Measurements from ENCODE around the gene ANKRD9.
"Not testable (repeated sequence)": the region's sequence is repeated elsewhere in the genome, so short reads cannot be mapped to it uniquely, and the experiment has no call there.

Gene ANKRD9

GRCh38 chr14:102537981-102538601 is 28.5 kb upstream of the ANKRD9 start:
- DNase-seq = no peak

DNA sequence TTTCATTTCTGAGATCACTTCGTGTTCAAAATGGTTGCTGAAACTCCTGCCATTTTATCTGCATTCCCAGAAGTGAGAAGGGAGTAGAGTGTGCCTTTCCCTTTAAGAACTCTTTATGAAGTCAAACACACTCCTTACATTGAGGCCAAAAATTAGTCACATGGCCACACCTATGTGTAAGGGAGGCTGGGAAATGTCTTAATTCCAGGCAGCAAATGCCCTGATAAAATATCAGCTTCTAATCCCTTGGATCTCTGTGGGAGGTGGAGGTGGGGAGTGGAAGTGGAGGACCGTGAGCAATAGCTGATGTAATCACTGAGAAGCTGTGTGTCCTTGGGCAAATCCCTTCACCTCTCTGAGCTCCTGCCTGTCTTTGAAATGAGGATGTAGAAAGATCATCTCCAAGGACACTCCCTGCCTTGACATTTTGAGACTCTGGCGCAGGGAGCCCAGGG is 22.7 kb upstream of the ANKRD9 start:
- DNase-seq = no peak

- DNase-seq = no peak
Observed at GRCh38 chr14:102530828-102531478, 21.4 kb upstream of the ANKRD9 start.

DNA sequence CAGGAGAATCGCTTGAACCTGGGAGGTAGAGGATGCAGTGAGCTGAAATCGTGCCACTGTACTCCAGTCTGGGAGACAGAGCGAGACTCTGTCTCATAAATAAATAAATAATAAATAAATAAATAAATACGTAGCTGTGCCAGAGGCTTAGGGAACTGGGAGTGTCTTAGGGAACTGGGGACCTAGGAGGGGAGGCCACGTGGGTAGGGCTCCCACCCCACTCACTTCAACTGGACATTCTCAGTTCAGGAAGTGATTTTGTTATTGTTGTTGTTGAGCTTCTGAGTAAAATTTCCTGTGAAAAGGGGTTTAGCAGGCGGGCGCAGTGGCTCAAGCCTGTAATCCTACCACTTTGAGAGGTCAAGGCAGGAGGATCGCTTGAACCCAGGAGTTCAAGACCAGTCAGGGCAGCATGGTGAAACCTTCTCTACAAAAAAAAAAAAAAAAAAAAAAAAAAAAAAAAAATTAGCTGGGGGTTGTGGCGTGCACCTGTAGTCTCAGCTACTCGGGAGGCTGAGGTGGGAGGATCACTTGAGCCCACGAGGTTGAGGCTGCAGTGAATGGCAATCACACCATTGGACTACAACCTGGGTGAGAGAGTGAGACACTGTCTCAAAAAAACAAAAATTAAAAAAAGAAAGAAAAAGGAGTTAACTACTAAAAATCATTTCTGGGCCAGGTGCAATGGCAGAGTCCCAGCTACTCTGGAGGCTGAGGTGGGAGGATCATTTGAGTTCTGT is 19.0 kb upstream of the ANKRD9 start:
- no peak for DNase-seq

GRCh38 chr14:102525929-102526497 is 16.4 kb upstream of the ANKRD9 start:
- DNase-seq = no peak

GRCh38 chr14:102525219-102525928 is 15.8 kb upstream of the ANKRD9 start:
- DNase-seq = peak; percentile 66

GRCh38 chr14:102524451-102525218 is 15.1 kb upstream of the ANKRD9 start:
- DNase-seq = peak; percentile 99

GRCh38 chr14:102523569-102524450 is 14.2 kb upstream of the ANKRD9 start:
- peak; percentile 25 for DNase-seq

- no peak for DNase-seq
Observed at GRCh38 chr14:102523200-102523568, 13.6 kb upstream of the ANKRD9 start.

DNA sequence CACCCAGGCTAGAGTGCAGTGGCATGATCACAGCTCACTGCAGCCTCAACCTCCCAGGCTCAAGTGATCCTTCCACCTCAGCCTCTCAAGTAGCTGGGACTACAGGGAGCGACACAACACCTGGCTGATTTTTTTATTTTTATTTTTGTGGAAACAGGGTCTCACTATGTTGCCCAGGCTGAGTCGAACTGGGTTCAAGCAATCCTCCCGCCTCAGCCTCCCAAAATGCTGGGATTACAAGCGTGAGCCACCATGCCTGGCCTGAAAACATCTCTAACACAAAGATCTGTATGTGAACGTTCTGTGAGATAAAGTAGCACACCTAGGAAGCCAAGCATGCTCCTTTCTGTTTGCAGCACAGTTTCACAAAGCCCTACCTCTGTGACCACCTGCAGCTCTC is 10.1 kb upstream of the ANKRD9 start:
- not testable (repeated sequence) for DNase-seq

DNA sequence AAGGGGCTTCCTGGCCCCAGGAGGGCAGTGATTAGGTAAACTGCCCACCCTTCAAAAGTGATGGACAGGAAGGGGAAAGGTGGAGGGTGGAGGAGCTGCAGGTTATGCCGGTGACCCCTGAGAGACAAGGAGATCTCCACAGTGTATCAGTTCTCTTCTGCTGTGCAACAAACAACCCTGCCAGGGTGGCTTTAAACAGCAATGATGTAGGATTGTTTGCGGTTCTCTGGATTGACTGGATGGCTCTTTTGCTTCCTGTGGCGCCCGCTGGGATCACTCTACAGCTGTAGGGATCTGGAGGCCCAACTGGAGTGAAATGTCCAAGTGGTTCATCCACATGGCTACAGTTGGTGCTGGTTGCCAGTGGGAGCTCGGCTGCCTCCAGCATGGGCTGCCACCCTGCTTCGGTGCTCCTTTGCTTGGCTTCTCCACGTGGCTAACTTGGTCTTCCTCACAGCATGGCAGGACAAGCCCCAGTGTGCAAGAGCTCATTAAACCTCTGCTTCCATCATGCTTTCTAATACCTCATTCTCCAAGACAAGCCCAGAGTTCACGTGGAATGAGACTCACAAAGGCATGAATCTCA is 8.6 kb upstream of the ANKRD9 start:
- no peak for DNase-seq

- no peak for DNase-seq
Observed at GRCh38 chr14:102517392-102518062, 8.0 kb upstream of the ANKRD9 start.

DNA sequence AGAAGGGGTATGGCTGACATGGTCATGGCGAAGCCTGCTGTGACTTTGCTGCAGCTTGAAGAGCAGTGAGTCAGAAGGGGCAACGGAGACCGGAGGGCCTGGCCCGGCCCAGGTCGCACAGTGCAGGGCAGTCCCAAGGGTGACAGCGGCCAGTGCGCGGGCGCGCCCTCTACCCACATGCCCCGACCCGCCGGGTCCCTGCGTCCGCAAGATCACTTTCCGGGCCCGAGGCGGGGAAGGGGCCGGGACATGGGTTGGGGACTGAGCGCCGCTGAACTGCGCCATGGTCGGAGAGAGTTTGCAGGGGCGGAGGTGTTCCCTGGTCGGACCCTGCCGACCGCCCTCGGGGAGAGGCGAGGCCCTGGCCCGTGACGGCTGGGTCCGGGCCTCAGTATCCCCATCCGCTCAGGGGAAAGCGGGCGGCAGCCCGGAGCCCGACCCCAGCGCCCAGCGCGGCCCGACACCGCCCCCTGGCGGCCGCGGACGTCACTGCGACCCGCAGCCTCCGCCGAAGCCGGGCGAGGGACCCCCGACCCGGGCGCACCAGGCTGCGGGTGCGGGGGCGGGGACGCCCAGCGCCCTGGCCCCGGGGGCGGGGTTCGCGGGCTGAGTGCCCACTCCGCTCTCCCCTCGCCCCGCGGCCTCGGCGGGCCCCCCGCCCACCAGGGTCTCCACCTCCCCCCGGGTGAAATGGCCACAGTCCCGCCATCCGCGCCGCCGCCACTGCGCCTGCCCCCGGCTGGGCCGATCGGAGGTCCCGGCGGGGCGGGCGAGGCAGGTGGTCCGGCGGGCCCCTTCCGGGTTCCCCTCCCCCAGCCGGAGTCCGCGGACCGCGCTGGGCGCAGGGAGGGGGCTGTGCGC is 7.2 kb upstream of the ANKRD9 start:
- peak; percentile 50 for DNase-seq

DNA sequence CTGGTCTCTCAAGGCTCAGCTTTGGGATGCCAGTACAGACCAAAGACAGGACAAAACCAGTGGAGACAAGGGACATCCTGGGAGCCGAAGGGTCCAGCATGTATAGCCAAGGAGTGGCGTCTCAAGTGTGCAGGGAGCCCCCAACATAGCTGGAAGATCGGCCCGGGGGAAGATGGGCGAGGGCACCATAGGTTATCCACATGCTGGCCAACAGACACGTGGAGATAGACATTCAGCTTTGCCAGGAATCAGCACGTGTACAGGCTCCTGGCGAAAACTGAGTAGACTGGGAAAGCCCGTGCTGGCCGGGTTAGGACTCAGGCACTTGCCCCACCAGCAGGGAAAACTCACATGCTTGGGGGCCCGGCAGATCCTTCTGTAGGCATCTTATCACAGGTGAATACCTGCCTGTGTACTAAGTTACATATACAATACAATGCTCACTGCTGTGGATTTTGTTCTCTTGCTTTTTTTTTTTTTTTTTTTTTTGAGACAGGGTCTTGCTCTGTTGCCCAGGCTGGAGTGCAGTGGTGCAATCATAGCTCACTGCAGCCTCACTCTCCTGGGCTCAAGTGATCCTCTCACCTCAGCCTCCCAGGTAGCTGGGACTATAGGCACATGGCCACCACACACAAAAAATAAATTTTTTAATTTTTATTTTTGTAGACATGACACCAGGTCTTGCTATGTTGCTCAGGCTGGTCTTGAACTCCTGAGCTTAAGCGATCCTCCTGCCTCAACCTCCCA is 5.6 kb upstream of the ANKRD9 start:
- no peak for DNase-seq

- peak; percentile 68 for DNase-seq
Observed at GRCh38 chr14:102513899-102514772, 4.6 kb upstream of the ANKRD9 start.

DNA sequence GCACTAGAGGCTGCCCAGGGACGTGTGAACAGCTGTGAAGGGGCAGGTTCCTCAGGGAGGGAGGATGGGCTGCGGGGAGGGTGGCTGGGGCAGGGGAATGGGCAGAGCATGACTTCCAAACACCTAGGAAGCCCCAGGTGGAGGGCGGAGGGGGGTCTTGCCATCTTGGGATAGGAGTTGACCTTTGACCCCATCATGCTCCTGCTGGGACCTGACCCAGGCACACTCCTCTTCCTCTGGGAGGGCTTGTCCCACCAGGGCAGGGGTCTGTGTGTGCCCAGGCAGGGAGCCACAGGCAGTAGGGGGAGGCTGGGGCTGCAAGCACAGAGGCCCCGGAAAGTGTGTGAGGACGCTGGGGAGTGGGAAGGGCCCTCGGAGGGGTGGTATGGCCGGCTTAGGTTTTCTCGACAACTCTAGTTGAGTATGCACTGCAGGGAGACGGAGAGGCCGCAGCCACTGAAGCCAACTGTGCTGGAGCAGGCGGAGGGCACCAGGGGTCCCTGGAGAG is 3.3 kb upstream of the ANKRD9 start:
- DNase-seq = no peak

DNA sequence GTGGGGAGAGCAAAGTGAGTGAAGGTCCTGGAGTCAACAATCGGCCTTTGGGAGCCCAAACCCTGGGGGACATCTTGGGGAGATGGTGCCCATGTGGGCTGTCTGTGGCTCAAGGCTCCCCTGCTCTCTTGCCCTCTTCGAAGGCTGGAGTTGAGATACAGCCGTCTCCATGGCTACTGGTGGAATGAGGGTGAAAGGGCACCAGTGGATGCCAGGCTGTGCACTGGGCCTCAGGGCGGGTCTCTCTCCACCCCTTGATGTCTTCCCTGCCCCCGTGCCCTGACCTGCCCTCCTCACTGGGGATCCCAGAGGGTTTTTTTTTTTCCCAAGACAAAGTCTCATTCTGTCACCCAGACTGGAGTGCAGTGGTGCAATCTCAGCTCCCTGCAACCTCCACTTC is 2.0 kb upstream of the ANKRD9 start:
- DNase-seq = no peak

Measured in NCI-H2171 treated with DMSO at 0.1 percent for 48 hours (cell line).